ENCODE results near the gene DPM1. TPM values are rescaled to one million over a fixed set of nuclear protein-coding genes. Genes with fewer than 3 reads are reported as not detected.

DPM1 gene
- total RNA-seq, 2 experiments from 2014 or later, result 64.9 to 69.1 TPM

DNA sequence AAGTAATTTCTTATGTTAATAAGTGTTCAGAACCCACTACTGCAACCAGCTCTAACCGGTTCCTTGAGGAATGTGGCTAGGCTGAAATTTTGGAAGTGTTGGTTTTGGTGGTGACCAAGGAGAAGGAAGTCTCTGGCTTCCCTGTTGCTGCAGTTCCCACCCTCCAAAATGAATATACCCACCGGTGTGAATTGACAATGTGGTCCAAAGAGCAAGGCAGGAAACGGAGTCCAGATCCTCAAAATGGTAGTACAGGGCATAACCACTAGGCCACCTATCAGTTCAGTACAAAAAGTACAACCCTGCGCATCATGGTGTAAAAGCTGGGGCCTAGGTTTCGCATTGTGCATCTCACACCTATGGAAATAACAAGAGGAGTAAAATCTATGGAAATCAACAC, 29.9 kb downstream of the DPM1 start:
- Mint-ChIP-seq H3K9me3 (no peaks in the 10 kb centered on the region), H3K4me1 (ENCODE audit: low read depth) (peaks cover 56% of the 10 kb centered on the region), H3K27me3 (no peaks in the 10 kb centered on the region), H3K36me3 (peaks cover 35% of the 10 kb centered on the region), H3K27ac (peak overlapping the region; percentile 97), H3K4me3 (peak overlapping the region; percentile 98)
- ChIA-PET POLR2A (interaction anchor here (0.5 to 2.0 kb wide), 4 partner anchors 7 to 459 kb away, joined by 3 to 10 read pairs (median 6); no protein-coding TSS in a partner anchor), CTCF (interaction anchor here (0.6 to 14.4 kb wide), 11 partner anchors 13 to 179 kb away, joined by 3 to 268 read pairs (median 8); partner anchors contain the start of genes BCAS4, DPM1 and MOCS3)
- intact Hi-C loops (cut with micrococcal nuclease), result loop anchor here (2.0 to 5.0 kb wide), 3 partner anchors 14 to 198 kb away; partner anchors contain the start of gene PARD6B
- no peak for DNase-seq

DNA sequence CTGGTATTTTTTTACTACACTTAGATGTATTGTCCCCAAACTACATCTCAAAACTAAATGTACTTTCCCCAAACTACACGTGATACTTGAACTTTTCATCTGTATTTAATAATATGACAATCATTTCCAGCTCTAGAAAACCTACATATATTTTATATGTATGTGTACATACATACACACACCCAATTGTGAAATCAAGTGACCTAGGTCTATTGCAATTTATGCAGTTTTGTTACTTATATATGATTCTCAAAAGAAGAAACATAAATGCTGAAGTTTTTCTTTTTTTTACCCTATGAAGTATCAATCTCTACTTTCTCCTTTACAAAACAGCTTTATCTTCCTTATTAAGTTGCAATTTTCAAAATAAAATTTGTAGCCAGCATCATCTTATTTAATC, 31.8 kb downstream of the DPM1 start:
- H3K36me3 Mint-ChIP-seq, result peaks cover 34% of the 10 kb centered on the region
- ChIA-PET POLR2A (no interaction called here), CTCF (interaction anchor here (1.1 to 14.4 kb wide), 5 partner anchors 11 to 134 kb away, joined by 4 to 268 read pairs (median 5); partner anchors contain the start of genes BCAS4, DPM1 and MOCS3)
- H3K4me1 Mint-ChIP-seq (ENCODE audit: low read depth), result peaks cover 60% of the 10 kb centered on the region
- H3K27me3 Mint-ChIP-seq, result no peaks in the 10 kb centered on the region
- H3K4me3 Mint-ChIP-seq, result no peak overlapping the region
- H3K9me3 Mint-ChIP-seq, result no peaks in the 10 kb centered on the region
- no peak for DNase-seq
- intact Hi-C loops (cut with micrococcal nuclease), result loop anchor here (5.0 kb wide), 1 partner anchor 34 kb away; no protein-coding TSS in a partner anchor
- no peak overlapping the region for H3K27ac Mint-ChIP-seq

- Mint-ChIP-seq H3K4me3 (no peak overlapping the region), H3K36me3 (peaks cover 29% of the 10 kb centered on the region), H3K27ac (no peak overlapping the region), H3K9me3 (no peaks in the 10 kb centered on the region), H3K4me1 (ENCODE audit: low read depth) (peaks cover 73% of the 10 kb centered on the region), H3K27me3 (no peaks in the 10 kb centered on the region)
- ChIA-PET POLR2A (interaction anchor here (1.0 to 1.2 kb wide), 3 partner anchors 12 to 35 kb away, joined by 3 read pairs; partner anchors contain the start of gene MOCS3), CTCF (interaction anchor here (1.0 to 14.4 kb wide), 5 partner anchors 14 to 132 kb away, joined by 3 to 268 read pairs (median 3); partner anchors contain the start of genes BCAS4, DPM1 and MOCS3)
- intact Hi-C loops (cut with micrococcal nuclease), result no loop called here
- DNase-seq, result no peak
Observed at GRCh38 chr20:50924261-50924920, 33.9 kb downstream of the DPM1 start.

DNA sequence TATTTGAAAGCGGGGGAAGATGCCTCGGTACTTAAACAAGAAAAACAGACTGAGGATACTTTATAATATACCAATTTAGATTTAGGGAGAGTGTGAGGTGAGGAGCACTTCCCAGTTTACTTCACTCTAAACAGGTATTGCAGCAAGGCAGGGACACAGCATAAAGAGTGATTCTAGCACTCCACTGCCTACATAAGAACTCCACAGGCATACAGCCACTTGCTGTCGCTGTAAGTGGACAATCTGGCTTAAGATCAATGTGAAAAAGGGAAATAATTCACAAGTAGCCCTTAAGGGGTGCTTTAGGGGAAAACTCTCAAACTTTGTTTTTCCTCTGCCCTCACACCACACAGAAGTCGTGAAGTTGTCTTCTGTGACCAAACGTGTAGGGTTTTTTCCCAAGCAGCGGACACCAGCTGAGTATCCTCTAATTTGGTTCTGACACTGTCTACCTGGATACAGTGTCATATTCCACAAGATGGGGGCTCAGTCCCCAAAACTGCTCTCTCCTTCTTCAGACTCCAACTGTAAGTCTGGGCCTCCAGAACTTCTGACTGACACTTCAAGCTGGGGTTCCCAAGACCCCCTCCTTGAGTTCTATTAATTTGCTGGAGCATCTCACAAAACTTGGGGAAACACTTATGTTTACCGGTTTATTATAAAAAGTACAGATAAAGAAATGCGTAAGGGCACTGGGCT, 36.4 kb downstream of the DPM1 start:
- CTCF ChIA-PET, result interaction anchor here (1.0 to 14.4 kb wide), 6 partner anchors 8 to 130 kb away, joined by 3 to 268 read pairs (median 6); partner anchors contain the start of genes ADNP and BCAS4
- H3K27ac Mint-ChIP-seq, result no peak overlapping the region
- POLR2A ChIA-PET, result interaction anchor here (1.4 to 1.5 kb wide), 3 partner anchors 8 to 127 kb away, joined by 3 to 9 read pairs (median 5); partner anchors contain the start of genes ADNP and BCAS4
- no peak overlapping the region for H3K4me3 Mint-ChIP-seq
- peaks cover 17% of the 10 kb centered on the region for H3K36me3 Mint-ChIP-seq
- H3K4me1 Mint-ChIP-seq (ENCODE audit: low read depth), result peaks cover 73% of the 10 kb centered on the region
- no peak for DNase-seq
- no peaks in the 10 kb centered on the region for H3K9me3 Mint-ChIP-seq
- no peaks in the 10 kb centered on the region for H3K27me3 Mint-ChIP-seq
- intact Hi-C loops (cut with micrococcal nuclease), result no loop called here

- Mint-ChIP-seq H3K4me1 (ENCODE audit: low read depth) (peaks cover 79% of the 10 kb centered on the region), H3K27ac (peak overlapping the region; percentile 49), H3K36me3 (peaks cover 20% of the 10 kb centered on the region), H3K27me3 (no peaks in the 10 kb centered on the region), H3K4me3 (no peak overlapping the region), H3K9me3 (no peaks in the 10 kb centered on the region)
- ChIA-PET CTCF (interaction anchor here (1.0 to 14.4 kb wide), 6 partner anchors 9 to 129 kb away, joined by 3 to 268 read pairs (median 5); partner anchors contain the start of genes ADNP and BCAS4), POLR2A (interaction anchor here (1.4 to 1.5 kb wide), 3 partner anchors 9 to 126 kb away, joined by 3 to 9 read pairs (median 5); partner anchors contain the start of genes ADNP and BCAS4)
- intact Hi-C loops (cut with micrococcal nuclease), result no loop called here
- no peak for DNase-seq
Observed at GRCh38 chr20:50920997-50921396, 37.3 kb downstream of the DPM1 start.

- no peak overlapping the region for H3K4me3 Mint-ChIP-seq
- no peaks in the 10 kb centered on the region for H3K27me3 Mint-ChIP-seq
- peaks cover 78% of the 10 kb centered on the region for H3K4me1 Mint-ChIP-seq (ENCODE audit: low read depth)
- ChIA-PET POLR2A (no interaction called here), CTCF (interaction anchor here (0.9 to 4.0 kb wide), 5 partner anchors 10 to 170 kb away, joined by 3 to 23 read pairs (median 4); partner anchors contain the start of genes ADNP and BCAS4)
- no peak overlapping the region for H3K27ac Mint-ChIP-seq
- intact Hi-C loops (cut with micrococcal nuclease), result no loop called here
- H3K9me3 Mint-ChIP-seq, result no peaks in the 10 kb centered on the region
- peaks cover 15% of the 10 kb centered on the region for H3K36me3 Mint-ChIP-seq
- DNase-seq, result peak; percentile 35
Observed at GRCh38 chr20:50919567-50919966, 38.8 kb downstream of the DPM1 start.

DNA sequence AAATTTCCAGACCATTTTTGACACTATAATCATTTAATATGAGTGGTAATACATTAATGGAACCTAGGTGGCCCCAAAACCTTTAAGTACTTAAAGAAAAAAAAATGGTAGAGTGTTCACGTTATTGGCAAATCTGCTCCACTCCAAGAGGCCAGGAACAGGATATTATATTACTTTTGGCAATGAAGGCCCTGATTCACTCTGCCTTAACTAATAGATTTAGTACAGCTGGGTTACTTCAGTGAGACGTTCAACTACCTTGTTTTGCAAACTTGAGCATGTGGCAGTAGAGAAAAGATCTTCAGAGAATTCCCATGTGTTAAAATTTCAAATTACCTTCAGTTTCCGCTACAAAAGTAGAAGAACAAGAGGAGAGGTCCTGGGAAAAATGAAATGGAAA, 39.9 kb downstream of the DPM1 start:
- no peak overlapping the region for H3K4me3 Mint-ChIP-seq
- H3K4me1 Mint-ChIP-seq (ENCODE audit: low read depth), result peaks cover 81% of the 10 kb centered on the region
- DNase-seq, result no peak
- H3K36me3 Mint-ChIP-seq, result peaks cover 19% of the 10 kb centered on the region
- H3K9me3 Mint-ChIP-seq, result no peaks in the 10 kb centered on the region
- intact Hi-C loops (cut with micrococcal nuclease), result no loop called here
- POLR2A ChIA-PET, result no interaction called here
- no peak overlapping the region for H3K27ac Mint-ChIP-seq
- no peaks in the 10 kb centered on the region for H3K27me3 Mint-ChIP-seq
- CTCF ChIA-PET, result interaction anchor here (4.0 kb wide), 1 partner anchor 11 kb away, joined by 23 read pairs; no protein-coding TSS in a partner anchor

DNA sequence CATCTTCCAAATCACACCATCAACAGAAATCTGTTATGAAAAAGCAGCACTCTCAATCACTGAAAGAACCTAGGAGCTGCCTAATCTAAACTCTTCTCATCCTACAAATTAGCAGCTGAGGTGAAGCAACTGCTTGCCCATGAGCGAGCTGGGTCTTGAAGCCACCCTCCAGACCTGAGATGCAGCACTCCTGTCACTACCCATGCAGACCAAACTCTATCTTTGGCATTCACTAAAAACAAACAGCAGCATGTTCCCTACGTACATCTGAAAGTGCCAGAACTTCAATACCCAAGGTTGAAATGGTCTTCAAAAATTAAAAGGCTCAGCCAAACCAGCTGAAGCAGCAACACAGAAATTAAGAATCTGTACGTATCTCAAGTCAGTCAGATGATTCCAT, 41.4 kb downstream of the DPM1 start:
- intact Hi-C loops (cut with micrococcal nuclease), result no loop called here
- ChIA-PET POLR2A (interaction anchor here (1.2 kb wide), 1 partner anchor 12 kb away, joined by 3 read pairs; no protein-coding TSS in a partner anchor), CTCF (interaction anchor here (0.5 to 3.4 kb wide), 6 partner anchors 11 to 126 kb away, joined by 3 to 32 read pairs (median 4); partner anchors contain the start of gene ADNP)
- no peaks in the 10 kb centered on the region for H3K27me3 Mint-ChIP-seq
- H3K4me1 Mint-ChIP-seq (ENCODE audit: low read depth), result peaks cover 84% of the 10 kb centered on the region
- H3K4me3 Mint-ChIP-seq, result no peak overlapping the region
- no peak for DNase-seq
- peaks cover 19% of the 10 kb centered on the region for H3K36me3 Mint-ChIP-seq
- no peak overlapping the region for H3K27ac Mint-ChIP-seq
- no peaks in the 10 kb centered on the region for H3K9me3 Mint-ChIP-seq

DNA sequence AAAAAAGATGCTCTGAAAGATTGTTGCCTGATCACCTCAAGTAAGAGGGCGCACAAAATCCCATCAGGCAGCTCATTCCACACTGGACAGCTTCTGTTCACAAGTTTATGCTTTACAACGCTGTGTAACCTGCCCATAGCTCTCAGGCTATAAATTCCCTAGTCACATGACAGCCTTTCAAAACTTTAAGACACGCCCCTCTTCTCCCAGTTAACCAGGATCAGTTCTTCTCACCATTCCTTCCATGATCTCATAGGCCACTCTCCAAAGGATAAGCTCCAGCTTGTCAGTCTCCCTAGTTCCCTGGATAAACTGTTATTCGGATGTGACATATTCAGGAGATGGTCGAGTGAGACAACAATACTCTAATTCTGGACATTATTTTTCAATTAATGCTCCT, 42.1 kb downstream of the DPM1 start:
- H3K36me3 Mint-ChIP-seq, result peaks cover 22% of the 10 kb centered on the region

DNA sequence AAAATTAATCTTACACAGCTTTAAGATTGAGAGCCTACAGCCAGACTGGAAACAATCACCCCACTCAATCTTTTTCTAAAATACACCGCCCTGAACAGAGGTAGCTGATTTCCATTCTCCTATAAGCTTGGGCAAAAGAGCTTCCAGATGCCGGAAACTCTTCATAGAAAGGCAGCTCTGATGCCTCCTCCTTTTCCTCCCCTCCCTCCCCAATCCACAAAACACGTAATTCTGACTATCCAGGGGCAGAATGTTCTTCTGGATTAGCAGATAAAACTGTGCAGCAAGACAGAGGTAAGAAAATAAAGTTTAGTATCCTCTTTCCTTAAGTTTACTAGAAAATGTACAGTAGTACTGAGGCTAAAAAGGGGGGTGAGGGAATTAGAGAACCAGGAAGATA, 42.9 kb downstream of the DPM1 start:
- peaks cover 83% of the 10 kb centered on the region for H3K4me1 Mint-ChIP-seq (ENCODE audit: low read depth)
- no peak for DNase-seq
- ChIA-PET CTCF (interaction anchor here (1.8 to 3.4 kb wide), 3 partner anchors 13 to 121 kb away, joined by 5 to 32 read pairs (median 11); partner anchors contain the start of genes ADNP and BCAS4), POLR2A (interaction anchor here (0.7 kb wide), 1 partner anchor 71 kb away, joined by 3 read pairs; no protein-coding TSS in a partner anchor)
- H3K4me3 Mint-ChIP-seq, result no peak overlapping the region
- no peaks in the 10 kb centered on the region for H3K27me3 Mint-ChIP-seq
- H3K27ac Mint-ChIP-seq, result no peak overlapping the region
- peaks cover 24% of the 10 kb centered on the region for H3K36me3 Mint-ChIP-seq
- intact Hi-C loops (cut with micrococcal nuclease), result loop anchor here (2.0 kb wide), 1 partner anchor 13 kb away; no protein-coding TSS in a partner anchor
- no peaks in the 10 kb centered on the region for H3K9me3 Mint-ChIP-seq

More for the DNA sequence above, 42.1 kb downstream of the DPM1 start:
- intact Hi-C loops (cut with micrococcal nuclease), result no loop called here
- H3K27me3 Mint-ChIP-seq, result no peaks in the 10 kb centered on the region
- peaks cover 84% of the 10 kb centered on the region for H3K4me1 Mint-ChIP-seq (ENCODE audit: low read depth)
- POLR2A ChIA-PET, result interaction anchor here (0.7 to 1.2 kb wide), 2 partner anchors 13 to 15 kb away, joined by 3 to 4 read pairs; partner anchors contain the start of gene ADNP
- no peak for DNase-seq
- H3K27ac Mint-ChIP-seq, result peak overlapping the region; percentile 11
- no peak overlapping the region for H3K4me3 Mint-ChIP-seq
- CTCF ChIA-PET, result interaction anchor here (0.5 to 3.4 kb wide), 4 partner anchors 12 to 98 kb away, joined by 3 to 32 read pairs (median 4); partner anchors contain the start of gene ADNP
- no peaks in the 10 kb centered on the region for H3K9me3 Mint-ChIP-seq

GRCh38 chr20:50913690-50914375, 44.5 kb downstream of the DPM1 start:
- CTCF ChIA-PET, result interaction anchor here (1.2 to 3.4 kb wide), 4 partner anchors 15 to 123 kb away, joined by 4 to 32 read pairs (median 8); partner anchors contain the start of genes ADNP and BCAS4
- Mint-ChIP-seq H3K4me3 (no peak overlapping the region), H3K27me3 (no peaks in the 10 kb centered on the region), H3K36me3 (peaks cover 20% of the 10 kb centered on the region), H3K27ac (peak overlapping the region; percentile 64), H3K4me1 (ENCODE audit: low read depth) (peaks cover 83% of the 10 kb centered on the region), H3K9me3 (no peaks in the 10 kb centered on the region)
- POLR2A ChIA-PET, result no interaction called here
- intact Hi-C loops (cut with micrococcal nuclease), result loop anchor here (1.0 to 2.0 kb wide), 3 partner anchors 15 to 96 kb away; no protein-coding TSS in a partner anchor
- peak; percentile 55 for DNase-seq

Data from activated CD4-positive, alpha-beta memory T cell treated with anti-CD3 and anti-CD28 coated beads for 36 hours (primary cell).